G401.6 (cell line): ENCODE data around the gene RFC3.
"Not testable (repeated sequence)": the region's sequence is repeated elsewhere in the genome, so short reads cannot be mapped to it uniquely, and the experiment has no call there.

Experiments
- FAIRE-seq: peaks from 2 replicates; lab custom pipeline; 2012; peaks lifted over from hg19 to GRCh38; lab: Jason Lieb, UNC

RFC3 gene

DNA sequence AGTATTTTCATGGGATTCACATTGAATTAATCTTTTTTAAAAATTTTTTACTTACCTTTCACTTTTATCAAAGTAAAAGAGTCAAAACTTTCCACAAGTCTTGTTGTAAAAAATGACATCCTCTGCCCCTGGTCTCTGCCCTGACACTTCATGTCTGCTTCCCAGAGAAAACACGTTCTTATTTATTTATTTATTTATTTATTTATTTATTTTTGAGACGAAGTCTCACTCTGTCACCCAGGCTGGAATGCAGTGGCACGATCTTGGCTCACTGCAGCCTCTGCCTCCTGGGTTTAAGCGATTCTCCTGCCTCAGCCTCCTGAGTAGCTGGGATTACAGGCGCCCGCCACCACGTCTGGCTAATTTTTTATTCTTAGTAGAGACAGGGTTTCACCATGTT, 5.1 kb upstream of the RFC3 start:
- not testable (repeated sequence) for FAIRE-seq

DNA sequence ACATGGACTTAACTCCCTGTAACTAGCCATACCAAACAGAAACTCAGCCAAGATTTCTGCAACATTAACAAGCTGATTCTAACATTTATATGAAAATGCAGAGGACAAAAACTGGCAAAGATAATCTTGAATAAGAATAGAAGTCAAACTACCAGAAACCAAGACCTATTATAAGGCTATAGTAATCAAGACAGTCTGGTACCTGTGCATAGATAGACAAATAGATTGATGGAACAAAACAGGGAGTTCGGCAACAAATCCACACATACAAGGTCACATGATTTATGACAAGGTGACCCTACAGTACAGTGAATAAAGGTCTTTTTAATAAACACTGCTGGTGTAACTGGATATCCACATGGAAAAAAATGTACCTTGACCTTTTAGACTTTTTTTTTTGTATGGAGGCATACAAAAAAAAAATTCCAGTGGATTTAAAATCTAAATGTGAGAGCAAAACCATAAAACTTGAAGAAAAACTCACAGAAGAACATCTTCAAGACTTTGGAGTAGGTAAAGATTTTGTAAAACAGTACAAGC, 2.9 kb upstream of the RFC3 start:
- FAIRE-seq, result no peak

GRCh38 chr13:33816912-33817311, 1.0 kb upstream of the RFC3 start:
- FAIRE-seq, result no peak

DNA sequence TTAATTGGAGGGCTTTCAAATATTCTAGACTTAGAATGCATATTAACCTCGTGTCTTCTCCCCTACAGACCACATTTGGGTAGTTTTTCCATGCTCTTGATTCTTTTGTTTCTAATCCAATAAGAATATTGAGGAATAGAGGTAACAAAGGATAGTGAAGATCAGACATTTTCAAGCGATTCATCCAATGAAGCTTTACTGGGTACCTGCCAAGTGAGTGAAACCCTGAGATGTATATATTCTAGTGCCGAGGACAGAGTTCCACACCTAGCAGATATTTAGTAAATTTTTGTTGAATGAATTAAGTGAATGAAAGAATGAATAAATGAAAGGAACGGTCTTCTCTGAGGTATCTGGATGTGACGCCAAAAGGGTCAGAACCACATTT, 442 bp upstream of the RFC3 start:
- no peak for FAIRE-seq

- no peak for FAIRE-seq
These were observed 7.1 kb downstream of the RFC3 start for GRCh38 chr13:33825083-33825482.

DNA sequence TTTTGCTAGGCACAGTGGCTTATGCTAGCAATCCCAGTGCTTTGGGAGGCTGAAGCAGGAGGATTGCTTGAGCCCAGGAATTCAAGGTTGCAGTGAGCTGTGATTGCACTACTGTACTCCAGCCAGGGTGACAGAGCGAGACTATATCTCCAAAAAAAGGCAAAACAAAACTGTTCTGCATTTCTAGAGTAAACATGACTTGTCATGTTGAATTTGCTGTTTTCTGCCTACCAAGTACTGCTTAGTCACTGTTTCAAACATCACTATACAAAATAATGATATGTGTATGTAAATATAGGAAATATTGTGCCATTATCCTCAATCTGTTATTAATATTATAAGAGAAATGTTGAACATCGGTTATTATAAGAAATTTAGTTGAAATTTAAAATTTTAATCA, 9.2 kb downstream of the RFC3 start:
- FAIRE-seq, result peak; percentile 68

DNA sequence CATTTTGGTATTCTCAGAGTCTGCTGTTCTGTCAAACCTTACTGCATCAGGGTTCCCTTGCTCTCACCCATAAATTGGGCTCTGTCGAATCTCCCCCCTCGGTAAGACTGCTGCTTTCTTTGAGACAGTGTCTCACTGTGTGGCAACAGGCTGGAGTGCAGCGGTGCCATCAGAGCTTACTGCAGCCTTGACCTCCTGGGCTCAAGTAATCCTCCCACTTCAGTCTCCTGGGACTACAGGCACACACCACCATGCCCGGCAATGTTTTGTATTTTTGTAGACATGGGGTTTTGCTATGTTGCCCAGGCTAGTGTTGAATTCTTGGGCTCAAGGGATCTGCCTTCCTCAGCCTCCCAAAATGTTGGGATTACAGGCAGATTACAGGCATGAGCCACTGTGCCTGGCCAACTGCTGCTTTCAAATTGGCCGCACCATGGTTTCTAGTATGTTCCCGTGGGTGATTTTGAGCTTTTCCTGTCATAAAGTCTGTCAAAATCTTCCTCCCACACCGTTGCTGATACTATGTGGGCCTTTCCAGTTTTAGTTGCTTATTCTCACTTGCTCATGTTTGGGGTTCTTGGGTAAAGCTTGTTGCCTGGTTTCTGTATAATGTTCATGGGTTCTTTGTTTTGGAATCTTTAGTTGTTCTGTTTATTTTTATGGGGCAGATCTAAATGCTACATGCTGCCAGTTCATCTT, 10.6 kb downstream of the RFC3 start:
- FAIRE-seq, result no peak

- FAIRE-seq, result no peak
These were observed 14.9 kb downstream of the RFC3 start for GRCh38 chr13:33832872-33833271.

DNA sequence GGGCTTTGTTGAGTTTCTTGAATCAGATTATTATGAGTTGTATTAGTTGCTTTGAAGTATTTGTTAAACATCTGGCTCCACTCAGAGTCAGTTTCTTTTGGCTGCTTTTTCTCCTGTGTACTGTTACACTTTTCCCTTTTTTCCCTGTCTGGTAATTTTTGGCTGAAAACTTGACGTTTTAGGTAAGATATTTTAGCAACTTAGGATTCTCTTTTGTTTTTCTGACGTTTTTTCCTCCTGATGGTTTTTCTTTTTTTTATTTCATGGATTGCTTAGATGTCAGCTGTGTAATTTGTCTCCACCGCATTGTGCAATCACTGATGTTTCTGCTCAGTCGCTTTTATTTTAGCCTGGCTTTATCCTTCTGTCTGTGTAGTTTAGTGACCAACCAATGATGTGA, 20.7 kb downstream of the RFC3 start:
- no peak for FAIRE-seq

- peak; percentile 59 for FAIRE-seq
These were observed 22.5 kb downstream of the RFC3 start for GRCh38 chr13:33840402-33840801.

DNA sequence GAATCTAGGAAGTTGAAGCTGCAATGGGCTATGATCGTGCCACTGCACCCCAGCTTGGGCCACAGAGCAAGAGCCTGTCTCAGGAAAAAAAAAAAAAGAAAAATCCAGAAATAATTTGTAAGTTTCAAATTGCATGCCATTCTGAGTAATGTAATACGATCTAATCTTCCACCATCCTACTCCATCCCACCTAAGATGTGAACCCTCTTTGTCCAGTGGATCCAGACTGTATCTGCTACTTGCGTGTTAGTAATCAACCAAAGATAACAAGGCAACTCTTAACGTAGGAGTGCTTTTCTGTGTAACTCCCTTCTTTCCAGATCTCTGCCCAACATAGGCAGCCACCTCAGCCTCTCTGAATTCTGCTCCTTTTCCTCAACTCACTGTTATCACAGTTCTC, 24.3 kb downstream of the RFC3 start:
- no peak for FAIRE-seq

GRCh38 chr13:33842986-33843385, 25.0 kb downstream of the RFC3 start:
- peak; percentile 6 for FAIRE-seq

- FAIRE-seq, result no peak
These were observed 27.8 kb downstream of the RFC3 start for GRCh38 chr13:33845572-33846302.

GRCh38 chr13:33846303-33847062, 28.5 kb downstream of the RFC3 start:
- no peak for FAIRE-seq

DNA sequence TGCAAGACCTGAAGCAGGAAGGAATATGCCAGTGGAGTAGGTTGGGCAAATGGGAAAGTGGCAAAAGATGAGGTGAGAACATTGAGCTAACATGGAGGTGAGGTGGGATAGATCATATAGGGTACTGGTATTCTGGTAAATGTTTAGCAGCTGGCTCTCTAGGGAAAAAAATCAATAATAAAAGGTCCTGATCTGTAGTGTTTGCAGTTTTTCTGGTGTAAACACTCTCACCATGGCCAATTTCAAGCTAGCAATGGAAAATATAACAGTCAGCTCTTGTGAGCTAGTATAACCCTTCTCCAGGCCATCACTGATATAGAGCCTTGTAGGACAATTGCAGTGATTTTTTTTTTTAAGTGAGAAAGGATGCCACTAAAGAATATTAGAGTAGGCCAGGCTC, 31.3 kb downstream of the RFC3 start:
- no peak for FAIRE-seq

DNA sequence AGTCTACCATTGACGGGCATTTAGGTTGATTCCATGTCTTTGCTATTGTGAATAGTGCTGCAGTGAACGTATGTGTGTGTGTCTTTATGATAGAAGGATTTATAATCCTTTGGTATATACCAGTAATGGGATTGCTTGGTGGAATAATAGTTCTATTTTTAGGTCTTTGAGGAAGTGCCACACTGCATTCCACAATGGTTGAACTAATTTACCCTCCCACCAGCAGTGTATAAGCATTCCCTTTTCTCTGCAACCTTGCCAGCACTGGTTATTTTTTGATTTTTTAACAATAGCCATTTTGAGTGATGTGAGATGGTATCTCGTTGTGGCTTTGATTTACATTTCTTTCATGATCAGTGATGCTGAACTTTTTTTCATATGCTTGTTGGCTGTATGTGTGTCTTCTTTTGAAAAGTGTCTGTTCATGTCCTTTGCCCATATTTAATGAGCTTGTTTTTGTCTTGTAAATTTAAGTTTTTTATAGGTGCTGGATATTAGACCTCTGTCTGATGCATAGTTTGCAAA, 37.5 kb downstream of the RFC3 start:
- no peak for FAIRE-seq

GRCh38 chr13:33859691-33860303, 41.8 kb downstream of the RFC3 start:
- FAIRE-seq, result no peak

- FAIRE-seq, result no peak
These were observed 42.6 kb downstream of the RFC3 start for GRCh38 chr13:33860526-33860925.

- no peak for FAIRE-seq
These were observed 44.1 kb downstream of the RFC3 start for GRCh38 chr13:33862016-33862415.

DNA sequence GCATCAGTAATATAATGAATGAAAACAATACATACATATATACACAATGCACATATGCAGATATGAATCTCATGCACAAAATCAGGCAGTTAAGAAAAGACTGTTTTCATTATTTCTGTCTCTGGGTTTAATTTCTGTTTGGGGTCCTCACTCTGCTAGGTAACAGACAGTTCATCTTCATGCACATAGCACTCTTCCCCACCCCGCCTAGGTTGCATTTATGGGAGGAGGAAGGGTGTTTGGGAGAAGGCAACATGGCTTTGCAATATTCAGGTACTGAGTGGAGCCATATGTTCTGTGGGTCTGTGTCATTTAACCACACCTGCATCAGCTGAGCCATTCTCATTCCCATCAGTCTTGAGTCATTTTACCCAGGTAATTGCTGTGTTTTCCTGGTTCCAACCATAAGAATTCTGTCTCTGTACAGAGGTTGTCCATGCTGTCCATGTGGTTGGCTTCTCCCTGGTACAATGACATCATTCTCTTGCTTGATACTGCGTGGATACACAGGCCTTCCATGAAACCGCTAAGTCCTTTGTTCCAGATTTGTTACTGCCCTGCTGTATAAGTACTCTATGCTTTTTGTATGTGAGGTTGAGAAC, 45.3 kb downstream of the RFC3 start:
- FAIRE-seq, result no peak

- no peak for FAIRE-seq
These were observed 48.0 kb downstream of the RFC3 start for GRCh38 chr13:33865945-33866344.

DNA sequence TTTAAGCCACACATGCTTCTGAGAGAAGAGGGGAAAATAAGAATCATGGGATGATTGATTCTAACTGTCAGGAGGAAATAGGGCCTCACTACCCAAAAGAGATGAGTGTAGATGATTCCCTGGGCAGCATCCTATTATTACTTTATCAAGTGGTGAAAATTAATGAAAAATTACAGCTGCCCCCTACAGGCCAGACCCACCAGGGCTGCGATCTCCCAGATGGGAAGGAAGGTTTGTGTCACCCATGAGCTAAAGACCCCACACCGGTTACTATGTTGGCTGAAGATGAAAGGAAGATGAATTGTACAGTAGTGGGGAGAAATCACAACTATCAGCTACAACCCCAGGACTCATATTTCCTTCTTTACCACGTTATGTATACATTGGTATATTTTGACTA, 49.5 kb downstream of the RFC3 start:
- no peak for FAIRE-seq
